ENCODE data around the gene SHOC1. TPM values are rescaled to one million over a fixed set of nuclear protein-coding genes. Genes with fewer than 3 reads are reported as not detected.

Gene SHOC1
- total and polyA plus RNA-seq, 2 donors (not counting 1 experiment from before 2014, with no cell fraction given): not detected

- H3K9ac ChIP-seq (ENCODE audit: low read length): no peak overlapping the region
- H3K27me3 Mint-ChIP-seq: no peaks in the 10 kb centered on the region
- CTCF ChIA-PET: interaction anchor here (0.6 to 3.4 kb wide), 3 partner anchors 117 to 243 kb away, joined by 4 to 25 read pairs (median 4); no protein-coding TSS in a partner anchor
- POLR2A ChIA-PET: no interaction called here
- H3K4me3 Mint-ChIP-seq: no peak overlapping the region
- H3K4me3 ChIP-seq (ENCODE audit: control extremely low read depth in 1 of 5, extremely low read depth in 1 of 5, insufficient read depth in 1 of 5, low read depth in 2 of 5, low read length in 4 of 5): no peak overlapping the region
- no peak overlapping the region for H3K4me2 ChIP-seq (replicated peaks; ENCODE audit: low read depth, low read length, poor library complexity, severe bottlenecking)
- no peaks in the 10 kb centered on the region for H3K79me2 ChIP-seq (ENCODE audit: control insufficient read depth, insufficient read depth, low read length)
- WGBS (ENCODE audit: insufficient coverage): 100% methylated on average over 1 of the region's 2 CpGs
- H3K4me1 Mint-ChIP-seq: peaks cover 9% of the 10 kb centered on the region
- H3K4me1 ChIP-seq (ENCODE audit: control insufficient read depth in 2 of 2, insufficient read depth in 2 of 2, low read length in 2 of 2): peaks cover 3 to 4% of the 10 kb centered on the region in 2 donors
- DNase-seq: no peak
- TF ChIP-seq CTCF (IDR thresholded peaks at IDR 0.05): no peak
- TF ChIP-seq EZH2 (IDR thresholded peaks at IDR 0.05; ENCODE audit: borderline replicate concordance, insufficient read depth, low read depth, low read length, poor library complexity, severe bottlenecking): no peak
- H3K9me3 ChIP-seq (ENCODE audit: control extremely low read depth in 1 of 3, control insufficient read depth in 2 of 3, insufficient read depth in 1 of 3, low read length in 2 of 3): no peaks in the 10 kb centered on the region
- no peak for ATAC-seq (ENCODE audit: low read depth)
- H3K27me3 ChIP-seq (replicated peaks in 1 of 4; ENCODE audit: control extremely low read depth in 1 of 4, control insufficient read depth in 3 of 4, insufficient read depth in 4 of 4, low read length in 3 of 4): no peaks in the 10 kb centered on the region
- H3K36me3 ChIP-seq (replicated peaks in 1 of 2; ENCODE audit: control extremely low read depth in 1 of 2, control insufficient read depth in 1 of 2, extremely low read depth in 1 of 2, insufficient read depth in 2 of 2, low read length in 1 of 2): no peaks in the 10 kb centered on the region
- no peaks in the 10 kb centered on the region for H4K20me1 ChIP-seq (ENCODE audit: control insufficient read depth, insufficient read depth, low read length, poor library complexity, severe bottlenecking)
- no peak overlapping the region for H3K27ac Mint-ChIP-seq
- H3K9me3 Mint-ChIP-seq (ENCODE audit: insufficient read depth): no peaks in the 10 kb centered on the region
- intact Hi-C loops (cut with micrococcal nuclease): no loop called here
- no peak overlapping the region for H2AFZ ChIP-seq (ENCODE audit: insufficient read depth, low read depth, low read length, poor library complexity, severe bottlenecking)
- H3K27ac ChIP-seq (ENCODE audit: low read length in 2 of 2): no peak overlapping the region
Observed at GRCh38 chr9:111832449-111832848, 37.7 kb upstream of the SHOC1 start.

GRCh38 chr9:111831371-111832108 lies 36.8 kb upstream of the SHOC1 start:
- H3K27me3 ChIP-seq (replicated peaks in 1 of 4; ENCODE audit: control extremely low read depth in 1 of 4, control insufficient read depth in 3 of 4, insufficient read depth in 4 of 4, low read length in 3 of 4): no peaks in the 10 kb centered on the region
- peaks cover 3 to 4% of the 10 kb centered on the region in 2 donors for H3K4me1 ChIP-seq (ENCODE audit: control insufficient read depth in 2 of 2, insufficient read depth in 2 of 2, low read length in 2 of 2)
- H3K27ac Mint-ChIP-seq: no peak overlapping the region
- DNase-seq (no peak), ATAC-seq (ENCODE audit: low read depth) (no peak)
- TF ChIP-seq EZH2 (IDR thresholded peaks at IDR 0.05; ENCODE audit: borderline replicate concordance, insufficient read depth, low read depth, low read length, poor library complexity, severe bottlenecking) (no peak), CTCF (IDR thresholded peaks at IDR 0.05) (no peak)
- no peak overlapping the region for H3K4me3 ChIP-seq (ENCODE audit: control extremely low read depth in 1 of 5, extremely low read depth in 1 of 5, insufficient read depth in 1 of 5, low read depth in 2 of 5, low read length in 4 of 5)
- H3K36me3 ChIP-seq (replicated peaks in 1 of 2; ENCODE audit: control extremely low read depth in 1 of 2, control insufficient read depth in 1 of 2, extremely low read depth in 1 of 2, insufficient read depth in 2 of 2, low read length in 1 of 2): no peaks in the 10 kb centered on the region
- 100% methylated on average over 1 of the region's 5 CpGs for WGBS (ENCODE audit: insufficient coverage)
- no peaks in the 10 kb centered on the region for H3K27me3 Mint-ChIP-seq
- ChIA-PET CTCF (interaction anchor here (0.9 to 3.4 kb wide), 2 partner anchors 144 to 244 kb away, joined by 4 to 25 read pairs; no protein-coding TSS in a partner anchor), POLR2A (no interaction called here)
- H3K9me3 Mint-ChIP-seq (ENCODE audit: insufficient read depth): no peaks in the 10 kb centered on the region
- intact Hi-C loops (cut with micrococcal nuclease): no loop called here
- H3K79me2 ChIP-seq (ENCODE audit: control insufficient read depth, insufficient read depth, low read length): no peaks in the 10 kb centered on the region
- H3K4me2 ChIP-seq (replicated peaks; ENCODE audit: low read depth, low read length, poor library complexity, severe bottlenecking): no peak overlapping the region
- H3K9me3 ChIP-seq (ENCODE audit: control extremely low read depth in 1 of 3, control insufficient read depth in 2 of 3, insufficient read depth in 1 of 3, low read length in 2 of 3): no peaks in the 10 kb centered on the region
- H2AFZ ChIP-seq (ENCODE audit: insufficient read depth, low read depth, low read length, poor library complexity, severe bottlenecking): no peak overlapping the region
- no peak overlapping the region for H3K27ac ChIP-seq (ENCODE audit: low read length in 2 of 2)
- no peaks in the 10 kb centered on the region for H4K20me1 ChIP-seq (ENCODE audit: control insufficient read depth, insufficient read depth, low read length, poor library complexity, severe bottlenecking)
- peaks cover 9% of the 10 kb centered on the region for H3K4me1 Mint-ChIP-seq
- H3K4me3 Mint-ChIP-seq: no peak overlapping the region
- H3K9ac ChIP-seq (ENCODE audit: low read length): no peak overlapping the region

Measured in B cell (primary cell).